Measurements from ENCODE around the gene CASQ2. TPM values are rescaled to one million over a fixed set of nuclear protein-coding genes. Genes with fewer than 3 reads are reported as not detected.

CASQ2 gene
- total and polyA plus RNA-seq, 2 of the 4 experiments (the other 2 are of a cell fraction), result not detected

GRCh38 chr1:115705963-115706362 lies 62.6 kb downstream of the CASQ2 start:
- Histone ChIP-seq H3K14ac (replicated peaks; ENCODE audit: low read depth, low read length) (no peak overlapping the region), H3K4me1 (ENCODE audit: control insufficient read depth, insufficient read depth, low read length) (no peaks in the 10 kb centered on the region), H2AK9ac (replicated peaks; ENCODE audit: low read depth, low read length, poor library complexity) (no peak overlapping the region), H2AK5ac (ENCODE audit: low read depth, low read length) (no peak overlapping the region), H2BK20ac (ENCODE audit: low read depth, low read length) (no peak overlapping the region), H3K4me2 (ENCODE audit: low read depth, low read length) (no peak overlapping the region), H2AFZ (replicated peaks; ENCODE audit: low read length, poor library complexity) (no peak overlapping the region), H4K91ac (ENCODE audit: insufficient read depth, low read depth, low read length) (no peak overlapping the region), H3K56ac (ENCODE audit: extremely low read depth, insufficient read depth, low read length) (no peak overlapping the region), H2BK5ac (ENCODE audit: low read depth, low read length, poor library complexity, severe bottlenecking) (no peak overlapping the region), H4K8ac (ENCODE audit: low read depth in 2 of 2, low read length in 2 of 2) (no peak overlapping the region), H3K4ac (ENCODE audit: low read depth, low read length) (no peak overlapping the region), H2BK120ac (ENCODE audit: low read depth, low read length) (no peak overlapping the region), H3K4me3 (ENCODE audit: insufficient read depth, low read depth, low read length) (no peak overlapping the region), H3K18ac (ENCODE audit: low read depth, low read length) (no peak overlapping the region), H3K27ac (ENCODE audit: insufficient read depth, low read length) (no peak overlapping the region), H3K27me3 (ENCODE audit: control insufficient read depth, insufficient read depth, low read length) (peaks cover 34% of the 10 kb centered on the region), H4K20me1 (ENCODE audit: insufficient read depth, low read length) (no peaks in the 10 kb centered on the region), H3K36me3 (ENCODE audit: control insufficient read depth, insufficient read depth, low read length) (no peaks in the 10 kb centered on the region), H3K79me1 (ENCODE audit: low read depth in 1 of 2, low read length in 2 of 2) (no peaks in the 10 kb centered on the region), H3K9me1 (ENCODE audit: insufficient read depth, low read length) (no peaks in the 10 kb centered on the region), H2BK15ac (ENCODE audit: low read depth, low read length) (no peak overlapping the region), H3K23ac (ENCODE audit: low read depth, low read length) (no peak overlapping the region), H4K5ac (ENCODE audit: low read depth, low read length) (no peak overlapping the region), H3K9me3 (ENCODE audit: control insufficient read depth, insufficient read depth, low read length) (no peaks in the 10 kb centered on the region), H3K9ac (ENCODE audit: low read depth, low read length) (no peak overlapping the region)
- BruUV-seq (replicated peaks), result no TSS peak
- WGBS, 2 experiments (ENCODE audit: extremely low coverage in 2 of 2, insufficient read length in 1 of 2), result 90% methylated on average over 5 of the region's 9 CpGs; no CpG with 5 or more reads in 1 of the 2 experiments
- dilution Hi-C loops (cut with HindIII; ENCODE audit: low sequenced_read_pairs, unreplicated experiment), result no loop called here
- ChIA-PET CTCF (interaction anchor here (0.7 to 2.7 kb wide), 13 partner anchors 9 to 100 kb away, joined by 3 to 19 read pairs (median 6); no protein-coding TSS in a partner anchor), POLR2A (ENCODE audit: unreplicated experiment) (no interaction called here)
- intact Hi-C loops (cut with micrococcal nuclease), result loop anchor here (1.0 to 5.0 kb wide), 2 partner anchors 64 to 98 kb away; partner anchors contain the start of gene VANGL1
- TF ChIP-seq CEBPB (IDR thresholded peaks at IDR 0.05; ENCODE audit: low read depth, low read length), result no peak
- no peak for TF ChIP-seq MAFK (IDR thresholded peaks at IDR 0.05; ENCODE audit: low read depth, low read length)
- TF ChIP-seq CHD1 (IDR thresholded peaks at IDR 0.05; ENCODE audit: low read depth, low read length), result no peak
- no peak for TF ChIP-seq RCOR1 (IDR thresholded peaks at IDR 0.05; ENCODE audit: insufficient replicate concordance, low read length)
- no peak for TF ChIP-seq POLR2A (IDR thresholded peaks at IDR 0.05; ENCODE audit: low read depth, low read length)
- TF ChIP-seq, protein P1, sequence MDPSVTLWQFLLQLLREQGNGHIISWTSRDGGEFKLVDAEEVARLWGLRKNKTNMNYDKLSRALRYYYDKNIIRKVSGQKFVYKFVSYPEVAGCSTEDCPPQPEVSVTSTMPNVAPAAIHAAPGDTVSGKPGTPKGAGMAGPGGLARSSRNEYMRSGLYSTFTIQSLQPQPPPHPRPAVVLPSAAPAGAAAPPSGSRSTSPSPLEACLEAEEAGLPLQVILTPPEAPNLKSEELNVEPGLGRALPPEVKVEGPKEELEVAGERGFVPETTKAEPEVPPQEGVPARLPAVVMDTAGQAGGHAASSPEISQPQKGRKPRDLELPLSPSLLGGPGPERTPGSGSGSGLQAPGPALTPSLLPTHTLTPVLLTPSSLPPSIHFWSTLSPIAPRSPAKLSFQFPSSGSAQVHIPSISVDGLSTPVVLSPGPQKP (IDR thresholded peaks at IDR 0.05; ENCODE audit: borderline replicate concordance, low read depth, low read length), result no peak
- TF ChIP-seq, protein P2, sequence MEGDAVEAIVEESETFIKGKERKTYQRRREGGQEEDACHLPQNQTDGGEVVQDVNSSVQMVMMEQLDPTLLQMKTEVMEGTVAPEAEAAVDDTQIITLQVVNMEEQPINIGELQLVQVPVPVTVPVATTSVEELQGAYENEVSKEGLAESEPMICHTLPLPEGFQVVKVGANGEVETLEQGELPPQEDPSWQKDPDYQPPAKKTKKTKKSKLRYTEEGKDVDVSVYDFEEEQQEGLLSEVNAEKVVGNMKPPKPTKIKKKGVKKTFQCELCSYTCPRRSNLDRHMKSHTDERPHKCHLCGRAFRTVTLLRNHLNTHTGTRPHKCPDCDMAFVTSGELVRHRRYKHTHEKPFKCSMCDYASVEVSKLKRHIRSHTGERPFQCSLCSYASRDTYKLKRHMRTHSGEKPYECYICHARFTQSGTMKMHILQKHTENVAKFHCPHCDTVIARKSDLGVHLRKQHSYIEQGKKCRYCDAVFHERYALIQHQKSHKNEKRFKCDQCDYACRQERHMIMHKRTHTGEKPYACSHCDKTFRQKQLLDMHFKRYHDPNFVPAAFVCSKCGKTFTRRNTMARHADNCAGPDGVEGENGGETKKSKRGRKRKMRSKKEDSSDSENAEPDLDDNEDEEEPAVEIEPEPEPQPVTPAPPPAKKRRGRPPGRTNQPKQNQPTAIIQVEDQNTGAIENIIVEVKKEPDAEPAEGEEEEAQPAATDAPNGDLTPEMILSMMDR (conservative IDR thresholded peaks at IDR 0.05; ENCODE audit: low read depth, low read length), result no peak
- no peak for TF ChIP-seq SMC3 (IDR thresholded peaks at IDR 0.05; ENCODE audit: low read depth, low read length)
- no peak for TF ChIP-seq RAD21 (IDR thresholded peaks at IDR 0.05; ENCODE audit: low read length)
- TF ChIP-seq MAZ (IDR thresholded peaks at IDR 0.05; ENCODE audit: borderline replicate concordance, low read depth, low read length), result no peak
- TF ChIP-seq RFX5 (IDR thresholded peaks at IDR 0.05; ENCODE audit: low read depth, low read length), result no peak
- TF ChIP-seq BHLHE40 (IDR thresholded peaks at IDR 0.05; ENCODE audit: low read depth, low read length), result no peak
- no peak for TF ChIP-seq NFE2L2 (IDR thresholded peaks at IDR 0.05; ENCODE audit: low read depth, low read length)
- TF ChIP-seq MXI1 (IDR thresholded peaks at IDR 0.05; ENCODE audit: borderline replicate concordance, low read depth, low read length), result no peak
- TF ChIP-seq FOS (IDR thresholded peaks at IDR 0.05; ENCODE audit: low read depth, low read length), result no peak
- TF ChIP-seq, protein P3, sequence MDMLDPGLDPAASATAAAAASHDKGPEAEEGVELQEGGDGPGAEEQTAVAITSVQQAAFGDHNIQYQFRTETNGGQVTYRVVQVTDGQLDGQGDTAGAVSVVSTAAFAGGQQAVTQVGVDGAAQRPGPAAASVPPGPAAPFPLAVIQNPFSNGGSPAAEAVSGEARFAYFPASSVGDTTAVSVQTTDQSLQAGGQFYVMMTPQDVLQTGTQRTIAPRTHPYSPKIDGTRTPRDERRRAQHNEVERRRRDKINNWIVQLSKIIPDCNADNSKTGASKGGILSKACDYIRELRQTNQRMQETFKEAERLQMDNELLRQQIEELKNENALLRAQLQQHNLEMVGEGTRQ (IDR thresholded peaks at IDR 0.05; ENCODE audit: low read depth, low read length), result no peak
- ATAC-seq (ENCODE audit: low read depth) (no peak), DNase-seq (no peak)
- in situ Hi-C loops (cut with MboI; ENCODE audit: low sequenced_read_pairs), result loop anchor here (5.0 kb wide), 1 partner anchor 99 kb away; no protein-coding TSS in a partner anchor

Measured in IMR-90 (cell line).